Naive thymus-derived CD8-positive, alpha-beta T cell (primary cell): ENCODE results near the gene DDX10. TPM values are rescaled to one million over a fixed set of nuclear protein-coding genes. Genes with fewer than 3 reads are reported as not detected.

Source experiments
- ATAC-seq, 2 donors: fragments of 150-1000 bp; cut with Tn5 transposase in 1 of 2; sonication (Bioruptor Pico), chemical (Tn5 transposase) in 1 of 2; 1 replicate in 1 of 2; 2 replicates in 1 of 2; pipeline ENCODE4 v1.10.0; 2021; ENCODE audit warnings: mild to moderate bottlenecking in 2 of 2, moderate library complexity in 2 of 2
- POLR2A ChIA-PET: fragments of 350-600 bp; sonication (Branson Sonifier 250); formaldehyde crosslinking; loops from one replicate; lab custom pipeline; 2021; ENCODE audit warnings: antibody characterized with exemption; lab: Charles Lee
- DNase-seq, 10 donors: peaks; one replicate each; pipeline versions ENCODE4 v3.0.0 to v3.0.0-alpha.2; 2020 to 2022
- H3K27ac Mint-ChIP-seq, 10 donors: one replicate each; pipeline ENCODE4 v1.8.0; 2020 to 2022; ENCODE audit warnings: mild to moderate bottlenecking in 10 of 10, mixed read lengths in 10 of 10, moderate library complexity in 4 of 10, inconsistent platforms in 1 of 10
- H3K27me3 Mint-ChIP-seq, 5 donors: one replicate each; pipeline ENCODE4 v1.8.0; 2021 to 2022; ENCODE audit warnings: mixed read lengths in 5 of 5
- H3K36me3 Mint-ChIP-seq, 3 donors: one replicate each; pipeline ENCODE4 v1.8.0; 2020 to 2022; ENCODE audit warnings: mixed read lengths in 3 of 3, mild to moderate bottlenecking in 2 of 3, inconsistent platforms in 1 of 3
- H3K4me1 Mint-ChIP-seq, 4 donors: one replicate each; pipeline ENCODE4 v1.8.0; 2021 to 2022; ENCODE audit warnings: mixed read lengths in 4 of 4
- H3K4me3 Mint-ChIP-seq, 10 donors: one replicate each; pipeline ENCODE4 v1.8.0; 2020 to 2022; ENCODE audit warnings: mild to moderate bottlenecking in 10 of 10, mixed read lengths in 10 of 10, moderate library complexity in 6 of 10, inconsistent platforms in 1 of 10
- H3K9me3 Mint-ChIP-seq, 9 donors: one replicate each; pipeline ENCODE4 v1.8.0; 2020 to 2022; ENCODE audit warnings: mixed read lengths in 9 of 9, mild to moderate bottlenecking in 3 of 9, inconsistent platforms in 1 of 9, moderate library complexity in 1 of 9
- polyA plus RNA-seq, 3 donors: library from polyadenylated mRNA; unstranded; fragments of 300-500 nt; fragmentation: Illumina TruSeq; gene quantifications; one replicate each; pipeline ENCODE4 v1.2.3, GENCODE V29; 2021
- total RNA-seq, 8 experiments: library from RNA in 2 of 8; stranded (reverse) in 2 of 8; gene quantifications; one replicate each; pipeline ENCODE4 v1.2.3 and lab custom pipeline; 2021 to 2026

The DDX10 gene
- total and polyA plus RNA-seq, 5 experiments from 2014 or later, result 13.1 to 26.3 (median 15.9) TPM

- H3K27ac Mint-ChIP-seq, result peak overlapping the region in 1 of 10 donors; percentile 65
- peaks cover 0 to 11% (median 0%) of the 10 kb centered on the region in 3 donors for H3K36me3 Mint-ChIP-seq
- DNase-seq (no peak), ATAC-seq (no peak)
- peaks cover 0 to 3% (median 0%) of the 10 kb centered on the region in 5 donors for H3K27me3 Mint-ChIP-seq
- POLR2A ChIA-PET, result no interaction called here
- H3K4me1 Mint-ChIP-seq, result peaks cover 18 to 40% (median 35%) of the 10 kb centered on the region in 4 donors
- H3K9me3 Mint-ChIP-seq, result peaks cover 0 to 2% (median 0%) of the 10 kb centered on the region in 9 donors
- H3K4me3 Mint-ChIP-seq, result peak overlapping the region in 1 of 10 donors; percentile 19
Measured at GRCh38 chr11:108663154-108663877, 1.6 kb upstream of the DDX10 start.

GRCh38 chr11:108666373-108666772, 1.5 kb downstream of the DDX10 start:
- Mint-ChIP-seq H3K27ac (peak overlapping the region in 8 of 10 donors; percentile 50 to 89 (median 72)), H3K4me1 (peaks cover 34 to 61% (median 57%) of the 10 kb centered on the region in 4 donors), H3K9me3 (peaks cover 0 to 2% (median 0%) of the 10 kb centered on the region in 9 donors), H3K4me3 (peak overlapping the region; percentile 93 to 100 (median 100)), H3K36me3 (peaks cover 0 to 25% (median 0%) of the 10 kb centered on the region in 3 donors), H3K27me3 (no peaks in the 10 kb centered on the region)
- ATAC-seq (no peak), DNase-seq (no peak)
- POLR2A ChIA-PET, result interaction anchor here (1.7 kb wide), 1 partner anchor 168 kb away, joined by 3 read pairs; the partner anchor contains the start of gene POGLUT3

- POLR2A ChIA-PET, result no interaction called here
Measured at GRCh38 chr11:108669286-108669685, 4.4 kb downstream of the DDX10 start.

GRCh38 chr11:108669711-108670110, 4.8 kb downstream of the DDX10 start:
- no peak for ATAC-seq
- POLR2A ChIA-PET, result no interaction called here
- H3K27me3 Mint-ChIP-seq, result no peaks in the 10 kb centered on the region
- H3K36me3 Mint-ChIP-seq, result peaks cover 0 to 42% (median 2%) of the 10 kb centered on the region in 3 donors
- DNase-seq, result no peak
- peaks cover 41 to 73% (median 67%) of the 10 kb centered on the region in 4 donors for H3K4me1 Mint-ChIP-seq
- peak overlapping the region in 1 of 10 donors; percentile 30 for H3K4me3 Mint-ChIP-seq
- H3K27ac Mint-ChIP-seq, result no peak overlapping the region
- peaks cover 0 to under 1% (median 0%) of the 10 kb centered on the region in 9 donors for H3K9me3 Mint-ChIP-seq

More at GRCh38 chr11:108669286-108669685, 4.4 kb downstream of the DDX10 start:
- H3K36me3 Mint-ChIP-seq, result peaks cover 0 to 38% (median 2%) of the 10 kb centered on the region in 3 donors
- peak overlapping the region in 1 of 10 donors; percentile 12 for H3K27ac Mint-ChIP-seq
- H3K27me3 Mint-ChIP-seq, result no peaks in the 10 kb centered on the region
- no peak for ATAC-seq
- no peak for DNase-seq
- H3K4me3 Mint-ChIP-seq, result peak overlapping the region in 1 of 10 donors; percentile 30
- H3K4me1 Mint-ChIP-seq, result peaks cover 40 to 75% (median 68%) of the 10 kb centered on the region in 4 donors
- peaks cover 0 to 2% (median 0%) of the 10 kb centered on the region in 9 donors for H3K9me3 Mint-ChIP-seq

GRCh38 chr11:108670451-108670850, 5.6 kb downstream of the DDX10 start:
- ATAC-seq (no peak), DNase-seq (no peak)
- Mint-ChIP-seq H3K27ac (no peak overlapping the region), H3K27me3 (no peaks in the 10 kb centered on the region), H3K36me3 (peaks cover 0 to 49% (median 2%) of the 10 kb centered on the region in 3 donors), H3K9me3 (no peaks in the 10 kb centered on the region), H3K4me1 (peaks cover 40 to 71% (median 62%) of the 10 kb centered on the region in 4 donors), H3K4me3 (no peak overlapping the region)
- POLR2A ChIA-PET, result no interaction called here

GRCh38 chr11:108672113-108672512, 7.2 kb downstream of the DDX10 start:
- H3K9me3 Mint-ChIP-seq, result no peaks in the 10 kb centered on the region
- POLR2A ChIA-PET, result no interaction called here
- H3K4me1 Mint-ChIP-seq, result peaks cover 30 to 55% (median 45%) of the 10 kb centered on the region in 4 donors
- peak overlapping the region in 1 of 10 donors; percentile 60 for H3K27ac Mint-ChIP-seq
- no peak for ATAC-seq
- no peak for DNase-seq
- no peak overlapping the region for H3K4me3 Mint-ChIP-seq
- H3K36me3 Mint-ChIP-seq, result peaks cover 2 to 62% (median 10%) of the 10 kb centered on the region in 3 donors
- no peaks in the 10 kb centered on the region for H3K27me3 Mint-ChIP-seq

GRCh38 chr11:108672786-108673185, 7.9 kb downstream of the DDX10 start:
- no peak for DNase-seq
- Mint-ChIP-seq H3K36me3 (peaks cover 5 to 62% (median 17%) of the 10 kb centered on the region in 3 donors), H3K27me3 (no peaks in the 10 kb centered on the region), H3K27ac (peak overlapping the region in 3 of 10 donors; percentile 1 to 22 (median 18)), H3K4me3 (no peak overlapping the region), H3K9me3 (no peaks in the 10 kb centered on the region), H3K4me1 (peaks cover 26 to 48% (median 38%) of the 10 kb centered on the region in 4 donors)
- POLR2A ChIA-PET, result no interaction called here
- no peak for ATAC-seq

- Mint-ChIP-seq H3K27ac (peak overlapping the region in 1 of 10 donors; percentile 74), H3K36me3 (peaks cover 12 to 87% (median 28%) of the 10 kb centered on the region in 3 donors), H3K4me3 (no peak overlapping the region), H3K9me3 (peaks cover 0 to 1% (median 0%) of the 10 kb centered on the region in 9 donors), H3K27me3 (no peaks in the 10 kb centered on the region), H3K4me1 (peaks cover 10 to 20% (median 14%) of the 10 kb centered on the region in 4 donors)
- ATAC-seq, result no peak
- POLR2A ChIA-PET, result no interaction called here
- DNase-seq, result no peak
Measured at GRCh38 chr11:108679045-108679444, 14.2 kb downstream of the DDX10 start.

- Mint-ChIP-seq H3K9me3 (peaks cover 0 to 1% (median 0%) of the 10 kb centered on the region in 9 donors), H3K27me3 (no peaks in the 10 kb centered on the region), H3K4me1 (peaks cover 8 to 16% (median 12%) of the 10 kb centered on the region in 4 donors), H3K4me3 (no peak overlapping the region), H3K36me3 (peaks cover 12 to 83% (median 30%) of the 10 kb centered on the region in 3 donors), H3K27ac (no peak overlapping the region)
- DNase-seq (no peak), ATAC-seq (no peak)
- POLR2A ChIA-PET, result no interaction called here
Measured at GRCh38 chr11:108680271-108680670, 15.4 kb downstream of the DDX10 start.

GRCh38 chr11:108685419-108686130, 20.7 kb downstream of the DDX10 start:
- peaks cover 14 to 85% (median 39%) of the 10 kb centered on the region in 3 donors for H3K36me3 Mint-ChIP-seq
- H3K27me3 Mint-ChIP-seq, result no peaks in the 10 kb centered on the region
- POLR2A ChIA-PET, result no interaction called here
- H3K27ac Mint-ChIP-seq, result no peak overlapping the region
- no peak overlapping the region for H3K4me3 Mint-ChIP-seq
- H3K4me1 Mint-ChIP-seq, result peaks cover 10 to 16% (median 12%) of the 10 kb centered on the region in 4 donors
- no peak for ATAC-seq
- DNase-seq, result no peak
- H3K9me3 Mint-ChIP-seq, result peaks cover 0 to 1% (median 0%) of the 10 kb centered on the region in 9 donors

GRCh38 chr11:108693852-108694251, 29.0 kb downstream of the DDX10 start:
- no peaks in the 10 kb centered on the region for H3K9me3 Mint-ChIP-seq
- H3K4me1 Mint-ChIP-seq, result no peaks in the 10 kb centered on the region
- POLR2A ChIA-PET, result no interaction called here
- ATAC-seq (no peak), DNase-seq (no peak)
- H3K4me3 Mint-ChIP-seq, result no peak overlapping the region
- H3K36me3 Mint-ChIP-seq, result peaks cover 8 to 84% (median 42%) of the 10 kb centered on the region in 3 donors
- H3K27me3 Mint-ChIP-seq, result no peaks in the 10 kb centered on the region
- H3K27ac Mint-ChIP-seq, result no peak overlapping the region

- ATAC-seq (no peak), DNase-seq (no peak)
- H3K36me3 Mint-ChIP-seq, result peaks cover under 1 to 81% (median 35%) of the 10 kb centered on the region in 3 donors
- no peaks in the 10 kb centered on the region for H3K27me3 Mint-ChIP-seq
- peaks cover 0 to 2% (median 0%) of the 10 kb centered on the region in 4 donors for H3K4me1 Mint-ChIP-seq
- H3K27ac Mint-ChIP-seq, result no peak overlapping the region
- no peak overlapping the region for H3K4me3 Mint-ChIP-seq
- no peaks in the 10 kb centered on the region for H3K9me3 Mint-ChIP-seq
- POLR2A ChIA-PET, result no interaction called here
Measured at GRCh38 chr11:108694846-108695245, 30.0 kb downstream of the DDX10 start.
